HFFc6 (cell line): ENCODE measurements around the gene FGR. TPM values are rescaled to one million over a fixed set of nuclear protein-coding genes. Genes with fewer than 3 reads are reported as not detected.

ENCODE experiments used
- DNase-seq: peaks from one replicate; pipeline ENCODE4 v3.0.0-alpha.2; 2018
- H3K27ac Mint-ChIP-seq: 2 replicates; pipeline ENCODE4 v1.8.0; 2020; ENCODE audit warnings: mild to moderate bottlenecking, mixed read lengths
- H3K27me3 Mint-ChIP-seq: 2 replicates; pipeline ENCODE4 v1.8.0; 2021; ENCODE audit warnings: mild to moderate bottlenecking, moderate library complexity, mixed read lengths; ENCODE audit not compliant: insufficient read depth
- H3K36me3 Mint-ChIP-seq: 2 replicates; pipeline ENCODE4 v1.8.0; 2021; ENCODE audit warnings: low read depth, mixed read lengths
- H3K4me1 Mint-ChIP-seq: 2 replicates; pipeline ENCODE4 v1.8.0; 2020; ENCODE audit warnings: low read depth, mixed read lengths
- H3K4me3 Mint-ChIP-seq: 2 replicates; pipeline ENCODE4 v1.8.0; 2020; ENCODE audit warnings: mild to moderate bottlenecking, moderate library complexity, mixed read lengths
- H3K9me3 Mint-ChIP-seq: 2 replicates; pipeline ENCODE4 v1.8.0; 2020; ENCODE audit warnings: mild to moderate bottlenecking, mixed read lengths
- total RNA-seq, 6 experiments: library from RNA; stranded (reverse); fragmentation: NEBNext Ultra II Directional; extraction: Animal tissue kit (Norgen Biotek cat#: 25700); gene quantifications; 2 replicates in 1 of 6; 3 replicates in 5 of 6; pipeline ENCODE4 v1.2.3, GENCODE V29; 2021
- TF ChIP-seq, protein P1 (sequence below): fragments of 200-600 bp; sonication (generic); IDR thresholded peaks from 2 replicates; pipeline ENCODE4 v1.5.0; 2021; ENCODE audit warnings: antibody characterized with exemption, mild to moderate bottlenecking

Gene FGR
- total RNA-seq, 6 experiments from 2014 or later, result not detected

- H3K36me3 Mint-ChIP-seq, result peaks cover 5% of the 10 kb centered on the region
Observed at GRCh38 chr1:27676410-27676809, 41.4 kb upstream of the FGR start.

GRCh38 chr1:27672750-27673112 lies 37.7 kb upstream of the FGR start:
- peak overlapping the region; percentile 82 for H3K27ac Mint-ChIP-seq
- TF ChIP-seq, protein P1, sequence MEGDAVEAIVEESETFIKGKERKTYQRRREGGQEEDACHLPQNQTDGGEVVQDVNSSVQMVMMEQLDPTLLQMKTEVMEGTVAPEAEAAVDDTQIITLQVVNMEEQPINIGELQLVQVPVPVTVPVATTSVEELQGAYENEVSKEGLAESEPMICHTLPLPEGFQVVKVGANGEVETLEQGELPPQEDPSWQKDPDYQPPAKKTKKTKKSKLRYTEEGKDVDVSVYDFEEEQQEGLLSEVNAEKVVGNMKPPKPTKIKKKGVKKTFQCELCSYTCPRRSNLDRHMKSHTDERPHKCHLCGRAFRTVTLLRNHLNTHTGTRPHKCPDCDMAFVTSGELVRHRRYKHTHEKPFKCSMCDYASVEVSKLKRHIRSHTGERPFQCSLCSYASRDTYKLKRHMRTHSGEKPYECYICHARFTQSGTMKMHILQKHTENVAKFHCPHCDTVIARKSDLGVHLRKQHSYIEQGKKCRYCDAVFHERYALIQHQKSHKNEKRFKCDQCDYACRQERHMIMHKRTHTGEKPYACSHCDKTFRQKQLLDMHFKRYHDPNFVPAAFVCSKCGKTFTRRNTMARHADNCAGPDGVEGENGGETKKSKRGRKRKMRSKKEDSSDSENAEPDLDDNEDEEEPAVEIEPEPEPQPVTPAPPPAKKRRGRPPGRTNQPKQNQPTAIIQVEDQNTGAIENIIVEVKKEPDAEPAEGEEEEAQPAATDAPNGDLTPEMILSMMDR, result no peak
- H3K36me3 Mint-ChIP-seq, result no peaks in the 10 kb centered on the region
- peak overlapping the region; percentile 92 for H3K4me3 Mint-ChIP-seq
- peak; percentile 38 for DNase-seq
- H3K9me3 Mint-ChIP-seq, result no peaks in the 10 kb centered on the region
- peaks cover 3% of the 10 kb centered on the region; the same call in 1 of the 2 replicates for H3K27me3 Mint-ChIP-seq
- peaks cover 42% of the 10 kb centered on the region for H3K4me1 Mint-ChIP-seq

More at GRCh38 chr1:27676410-27676809, 41.4 kb upstream of the FGR start:
- H3K4me3 Mint-ChIP-seq, result no peak overlapping the region
- H3K9me3 Mint-ChIP-seq, result peaks cover 23% of the 10 kb centered on the region
- TF ChIP-seq, protein P1, result no peak
- H3K4me1 Mint-ChIP-seq, result peaks cover 21% of the 10 kb centered on the region
- H3K27ac Mint-ChIP-seq, result no peak overlapping the region
- peaks cover 8% of the 10 kb centered on the region for H3K27me3 Mint-ChIP-seq
- no peak for DNase-seq

- peak within 1 kb of the TSS; percentile 82 for H3K27ac Mint-ChIP-seq
- H3K27me3 Mint-ChIP-seq, result peaks cover under 1% of the 10 kb centered on the region; the same call in 1 of the 2 replicates
- TF ChIP-seq, protein P1, result peak; percentile 57
- H3K9me3 Mint-ChIP-seq, result no peaks in the 10 kb centered on the region
- no peaks in the 10 kb centered on the region for H3K36me3 Mint-ChIP-seq
- peak; percentile 97 for DNase-seq
- H3K4me1 Mint-ChIP-seq, result peaks cover 48% of the 10 kb centered on the region
- peak within 1 kb of the TSS; percentile 92 for H3K4me3 Mint-ChIP-seq
Observed at GRCh38 chr1:27671964-27672749, 37.2 kb upstream of the FGR start, which contains the start of gene IFI6. TSS of gene IFI6 (minus strand) at chr1:27672192. CDS start at chr1:27669314, 2,878 bp downstream.

DNA sequence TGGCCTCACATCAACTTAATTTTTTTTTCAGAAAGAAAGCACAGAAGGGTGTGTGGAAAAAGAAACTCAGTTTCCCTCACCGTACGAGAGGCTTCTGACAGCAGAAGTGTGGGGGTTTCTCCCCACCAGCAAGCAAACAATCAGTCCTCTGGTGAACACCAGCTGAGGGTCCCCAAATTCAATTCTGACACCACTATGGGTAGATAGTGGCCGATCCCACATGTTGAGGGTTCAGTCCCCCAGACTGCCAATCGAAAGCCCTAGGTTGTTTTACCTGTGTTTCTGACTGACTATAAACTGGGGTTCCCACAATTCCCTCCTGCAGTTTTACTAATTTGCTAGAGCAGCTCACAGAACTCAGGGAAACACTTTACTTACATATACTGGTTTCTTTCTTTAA lies 34.9 kb upstream of the FGR start:
- TF ChIP-seq, protein P1, result no peak
- H3K27me3 Mint-ChIP-seq, result no peaks in the 10 kb centered on the region; the same call in 1 of the 2 replicates
- H3K4me3 Mint-ChIP-seq, result peak overlapping the region; percentile 89
- no peak overlapping the region for H3K27ac Mint-ChIP-seq
- H3K36me3 Mint-ChIP-seq, result no peaks in the 10 kb centered on the region
- H3K9me3 Mint-ChIP-seq, result no peaks in the 10 kb centered on the region
- DNase-seq, result no peak
- peaks cover 55% of the 10 kb centered on the region for H3K4me1 Mint-ChIP-seq

- H3K36me3 Mint-ChIP-seq, result no peaks in the 10 kb centered on the region
- TF ChIP-seq, protein P1, result peak; percentile 93
- peaks cover 55% of the 10 kb centered on the region for H3K4me1 Mint-ChIP-seq
- peak overlapping the region; percentile 89 for H3K4me3 Mint-ChIP-seq
- no peaks in the 10 kb centered on the region; the same call in 1 of the 2 replicates for H3K27me3 Mint-ChIP-seq
- 0 out of 2 replicates have a peak overlapping the region, but pooled peaks have one; percentile 33 for H3K27ac Mint-ChIP-seq
- peak; percentile 46 for DNase-seq
- H3K9me3 Mint-ChIP-seq, result no peaks in the 10 kb centered on the region
Observed at GRCh38 chr1:27668808-27669723, 34.1 kb upstream of the FGR start.
